ENCODE data around the gene UBAP2L.
A peak's percentile ranks its signal among the peaks of the same experiment; 100 is the strongest.
"Not testable (repeated sequence)": the region's sequence is repeated elsewhere in the genome, so short reads cannot be mapped to it uniquely, and the experiment has no call there.

UBAP2L gene

DNA sequence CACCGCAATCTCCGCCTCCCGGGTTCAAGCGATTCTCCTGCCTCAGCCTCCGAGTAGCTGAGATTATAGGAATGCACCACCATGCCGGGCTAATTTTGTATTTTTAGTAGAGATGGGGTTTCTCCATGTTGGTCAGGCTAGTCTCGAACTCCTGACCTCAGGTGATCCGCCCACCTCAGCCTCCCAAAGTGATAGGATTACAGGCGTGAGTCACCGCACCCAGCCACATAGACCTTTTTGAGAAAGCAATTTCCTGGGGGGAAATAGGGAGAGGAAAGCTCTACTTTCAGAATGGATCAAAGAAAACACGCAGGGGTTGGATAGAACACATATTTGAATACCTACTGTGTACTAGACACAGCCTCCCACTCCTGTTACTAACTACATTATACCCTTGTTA lies 15.0 kb upstream of the UBAP2L start:
- DNase-seq (ENCODE audit: low read depth in 3 of 3): not testable (repeated sequence)

DNA sequence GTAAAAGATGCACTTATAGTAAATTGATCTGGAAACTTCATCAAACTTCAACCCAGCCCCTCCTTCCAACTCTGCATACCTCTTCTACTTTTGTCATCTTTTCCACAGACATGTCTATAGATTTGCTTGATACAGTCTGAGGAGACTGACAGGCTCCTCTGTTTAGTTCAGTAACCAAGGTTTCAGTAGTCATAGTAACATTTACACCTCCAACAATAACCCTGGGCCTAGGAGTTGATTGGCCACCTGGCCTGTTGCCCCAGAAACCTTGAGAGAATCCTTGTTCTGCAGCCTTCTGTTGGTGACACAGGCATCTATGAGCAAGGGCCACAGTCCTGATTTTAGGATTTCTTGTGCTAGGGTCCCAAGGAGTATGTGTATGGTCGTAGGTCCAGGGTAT lies 14.6 kb upstream of the UBAP2L start, which contains the start of gene CFAP141:
TSS of gene CFAP141 (minus strand) at position 138 of the 400 bp plus-strand sequence. CDS start at position 112, 26 bp downstream.
- no peak for DNase-seq (ENCODE audit: low read depth in 3 of 3)

DNA sequence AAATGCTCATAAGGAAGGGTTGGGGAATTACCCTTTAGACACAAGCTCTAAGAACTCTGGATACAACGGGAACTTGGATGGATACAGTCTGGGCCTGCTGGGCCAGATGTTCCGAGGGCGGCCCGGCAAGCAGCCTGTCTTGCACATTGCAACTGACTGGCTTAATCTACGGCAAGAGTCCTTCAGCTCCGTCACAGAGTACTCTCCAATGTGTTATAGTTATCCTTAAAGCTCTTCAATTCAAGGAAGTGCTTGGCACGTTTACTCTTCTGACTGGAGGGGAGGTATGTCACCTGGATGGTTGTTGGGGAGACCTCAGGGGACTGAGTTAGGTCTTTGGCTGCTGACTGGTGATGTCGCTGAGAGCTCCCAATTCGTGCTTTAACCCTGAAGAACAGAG lies 13.5 kb upstream of the UBAP2L start:
- no peak for DNase-seq (ENCODE audit: low read depth in 3 of 3)

DNA sequence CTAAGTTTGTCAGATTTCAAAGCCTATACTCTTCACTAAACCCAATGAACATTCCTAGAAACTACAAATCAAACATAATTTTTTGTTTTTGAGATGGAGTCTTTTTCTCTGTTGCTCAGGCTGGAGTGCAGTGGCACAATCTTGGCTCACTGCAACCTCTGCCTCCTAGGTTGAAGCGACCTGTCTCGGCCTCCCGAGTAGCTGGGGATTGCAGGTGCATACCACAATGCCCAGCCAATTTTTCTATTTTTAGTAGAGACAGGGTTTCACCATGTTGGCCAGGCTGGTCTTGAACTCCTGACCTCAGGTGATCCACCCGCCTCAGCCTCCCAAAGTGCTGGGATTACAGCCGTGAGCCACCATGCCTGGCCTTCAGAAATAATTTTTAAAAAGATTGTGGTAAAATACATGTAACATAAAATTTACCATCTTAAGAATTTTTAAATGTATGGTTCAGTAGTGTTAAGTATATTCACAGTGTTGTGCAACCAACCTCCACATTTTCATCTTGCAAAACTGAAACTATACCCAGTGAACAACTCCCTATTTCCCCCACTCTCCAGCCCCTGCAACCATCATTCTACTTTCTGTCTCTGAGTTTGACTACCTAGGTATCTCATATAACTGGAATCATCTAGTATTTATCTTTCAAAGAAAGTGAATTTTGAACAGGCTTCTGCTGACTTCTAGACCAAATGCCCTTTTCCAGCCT lies 11.9 kb upstream of the UBAP2L start:
- no peak for DNase-seq (ENCODE audit: low read depth in 3 of 3)

DNA sequence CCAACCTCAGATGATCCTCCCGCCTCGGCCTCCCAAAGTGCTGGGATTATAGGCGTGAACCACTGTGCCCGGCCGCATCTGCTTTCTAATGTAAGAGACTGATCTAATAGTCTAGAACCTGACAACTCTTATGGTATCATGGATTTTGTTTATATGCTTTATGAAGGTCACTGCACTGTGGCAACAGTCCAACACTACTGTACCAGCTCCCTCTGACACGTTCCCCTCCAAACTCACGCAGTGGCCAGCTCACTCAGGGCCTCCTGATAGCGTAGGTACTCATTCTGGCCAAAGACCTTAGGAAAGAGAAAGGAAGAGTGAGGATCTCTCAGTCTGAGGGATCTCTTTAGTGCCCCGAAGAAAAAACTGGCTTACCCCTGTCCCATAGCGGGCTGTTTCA lies 8.7 kb upstream of the UBAP2L start:
- DNase-seq (ENCODE audit: low read depth in 3 of 3): no peak

DNA sequence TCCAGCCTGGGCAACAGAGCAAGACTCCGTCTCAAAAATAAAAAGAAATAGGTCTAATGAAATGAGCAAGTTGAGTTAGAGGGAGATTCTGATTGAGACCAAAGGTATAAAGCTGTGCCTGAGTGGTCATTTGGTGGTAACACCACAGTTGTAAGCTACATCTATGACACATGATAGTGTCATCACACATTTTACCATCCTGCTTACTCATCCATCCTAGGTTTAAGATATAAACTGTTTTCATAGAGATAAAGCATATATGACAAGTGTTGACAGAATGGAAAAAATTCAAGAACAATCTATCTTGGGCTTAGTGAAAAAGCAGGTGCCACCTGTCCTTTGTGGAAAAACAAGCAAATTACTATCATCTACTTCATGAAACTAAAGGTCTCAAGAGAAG lies 7.5 kb upstream of the UBAP2L start:
- no peak for DNase-seq (ENCODE audit: low read depth in 3 of 3)

DNA sequence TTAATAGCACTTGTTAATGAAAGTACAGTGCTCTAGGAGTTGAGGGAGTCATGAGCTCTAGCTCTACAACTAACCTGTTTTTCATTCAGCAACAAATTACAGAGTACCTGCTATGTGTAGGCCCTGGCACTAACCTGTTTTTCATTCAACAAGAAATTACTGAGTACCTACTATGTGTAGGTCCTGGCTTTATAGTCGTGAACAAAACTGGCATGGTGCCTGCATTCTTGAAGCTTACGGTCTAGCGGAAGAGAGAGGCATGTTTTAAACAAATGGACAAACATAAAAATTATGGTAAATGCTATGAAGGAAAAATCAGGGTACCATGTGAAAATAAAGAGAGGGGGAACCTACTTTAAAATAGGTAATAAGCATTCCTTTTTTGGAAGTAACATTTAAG lies 2.2 kb upstream of the UBAP2L start:
- no peak for DNase-seq (ENCODE audit: low read depth in 3 of 3)

DNA sequence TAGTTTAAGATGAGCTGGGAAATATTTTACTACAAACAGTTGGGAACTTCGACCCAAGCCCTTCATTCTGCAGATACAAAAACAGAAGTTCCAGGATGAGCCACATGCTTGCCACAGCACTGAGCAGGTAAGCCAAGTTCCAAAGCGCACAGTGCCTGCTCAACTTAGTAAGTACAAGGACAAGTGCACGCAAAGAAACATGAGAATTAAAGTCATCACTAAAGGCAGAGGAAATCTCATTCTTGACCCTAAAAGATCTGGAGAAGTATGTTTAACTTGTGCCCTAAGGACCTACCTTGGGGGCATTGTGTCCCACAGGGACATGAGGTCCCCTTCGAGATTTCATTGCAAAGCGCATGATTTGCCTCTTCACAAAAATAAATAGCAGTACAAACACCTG lies 1.2 kb upstream of the UBAP2L start:
- DNase-seq (ENCODE audit: low read depth in 3 of 3): no peak

DNA sequence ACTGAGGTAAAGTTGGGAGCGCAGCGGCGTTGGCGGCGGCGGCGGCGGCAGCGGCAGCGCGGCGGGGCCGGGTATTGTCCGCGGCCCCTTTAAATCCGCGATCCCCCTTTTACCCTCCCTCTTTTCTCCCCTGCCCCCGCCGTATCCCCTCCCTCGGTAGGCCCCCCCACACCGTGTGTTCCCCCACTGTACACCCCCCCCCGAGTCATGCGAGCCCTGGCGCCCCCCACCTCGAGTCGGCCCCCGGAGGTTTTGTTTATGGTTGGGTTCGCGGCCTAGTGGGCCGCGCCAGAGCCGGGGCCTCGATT lies 169 bp downstream of the UBAP2L start:
- DNase-seq (ENCODE audit: low read depth in 3 of 3): no peak

DNA sequence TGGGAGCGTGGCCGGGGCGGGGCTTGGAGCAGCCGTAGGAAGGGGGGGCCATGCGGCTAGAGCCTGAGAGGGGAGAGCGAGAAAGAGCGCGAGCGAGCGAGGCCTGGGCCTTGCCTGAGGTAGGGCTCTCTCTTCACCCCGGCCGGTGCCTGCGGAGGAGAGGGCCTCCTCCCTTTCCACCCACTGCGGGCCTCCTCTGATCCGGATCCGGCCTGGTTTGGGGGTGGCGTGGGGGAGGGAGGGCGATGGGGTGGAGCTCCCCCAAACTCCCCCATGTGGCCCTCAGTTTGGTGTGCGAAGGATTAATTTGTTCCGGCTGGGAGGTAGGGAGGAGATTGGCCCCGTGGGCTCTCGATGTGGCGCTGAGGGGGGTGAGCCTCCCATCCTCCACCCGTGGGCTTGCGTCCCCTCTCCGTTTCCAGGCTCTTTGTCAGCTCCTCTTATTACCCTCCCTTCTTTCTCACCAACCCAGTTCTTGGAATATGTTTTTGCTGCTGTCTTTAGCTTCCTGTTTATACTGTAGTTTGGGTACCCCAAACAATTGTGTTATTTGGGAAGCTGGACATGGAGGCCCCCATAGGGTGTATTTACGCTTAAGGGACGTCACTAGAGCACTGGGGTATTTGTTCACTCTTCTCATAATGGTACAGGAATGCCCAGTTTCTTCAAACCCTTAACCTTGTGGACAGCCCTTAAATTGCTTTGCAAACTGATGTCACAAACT lies 685 bp downstream of the UBAP2L start:
- peak; percentile 54 to 67 (median 62) for DNase-seq (ENCODE audit: low read depth in 3 of 3)

DNA sequence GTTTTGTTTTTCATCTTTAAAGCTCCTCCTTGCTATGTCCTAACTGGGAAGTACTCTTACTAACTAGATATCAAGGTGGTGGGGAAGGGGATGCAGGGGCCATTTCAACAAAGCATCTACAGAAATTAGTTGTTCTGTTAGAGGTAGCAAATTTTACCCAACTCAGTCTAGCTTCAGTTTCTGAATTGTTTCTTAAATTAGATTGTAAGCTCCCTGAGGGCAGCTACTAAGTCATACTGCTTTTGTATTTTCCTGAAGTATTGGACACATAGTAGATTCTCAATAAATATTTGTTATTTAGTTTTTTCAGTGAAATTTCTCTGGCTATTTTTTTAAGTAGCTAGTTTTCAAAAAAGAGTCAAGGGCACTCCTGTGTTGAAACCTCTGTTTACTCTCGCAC lies 1.8 kb downstream of the UBAP2L start:
- DNase-seq (ENCODE audit: low read depth in 3 of 3): no peak

DNA sequence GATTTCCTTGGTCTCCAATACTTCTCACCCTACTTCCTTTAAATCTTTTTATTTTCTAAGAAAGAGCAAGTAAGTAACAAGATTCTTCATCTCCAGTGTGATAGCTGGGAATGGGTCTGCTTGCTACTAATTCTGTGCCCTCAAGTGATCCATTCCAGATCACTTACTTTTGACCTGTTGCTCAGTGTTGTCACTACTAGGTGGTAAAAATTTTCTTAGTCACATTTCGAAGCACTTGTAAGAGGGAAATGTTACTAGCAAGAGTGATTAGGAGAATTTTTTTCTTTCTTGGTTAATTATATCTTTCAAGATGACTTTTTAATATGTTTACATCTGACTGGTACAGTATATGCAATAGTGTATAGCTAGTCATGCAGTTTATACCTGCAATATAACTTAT lies 2.2 kb downstream of the UBAP2L start:
- DNase-seq (ENCODE audit: low read depth in 3 of 3): no peak

DNA sequence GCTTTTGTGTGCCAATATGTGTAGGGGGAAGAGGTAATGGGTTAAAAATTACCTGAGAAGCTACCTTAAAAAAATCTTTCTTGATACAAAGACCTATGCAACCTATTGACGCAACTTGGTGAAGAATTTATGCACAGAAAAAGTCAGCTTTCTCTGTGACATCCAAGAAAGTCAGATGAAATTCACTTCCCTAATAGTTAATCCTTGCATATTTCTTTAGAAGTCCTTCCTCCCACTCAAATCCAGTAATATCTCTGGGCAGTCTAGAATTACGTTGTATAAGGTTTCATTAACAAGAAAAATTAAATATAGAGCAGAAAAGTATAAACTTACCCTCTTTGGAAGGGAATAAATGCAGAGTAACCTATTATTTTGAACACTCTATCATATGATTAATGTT lies 2.9 kb downstream of the UBAP2L start:
- no peak for DNase-seq (ENCODE audit: low read depth in 3 of 3)

DNA sequence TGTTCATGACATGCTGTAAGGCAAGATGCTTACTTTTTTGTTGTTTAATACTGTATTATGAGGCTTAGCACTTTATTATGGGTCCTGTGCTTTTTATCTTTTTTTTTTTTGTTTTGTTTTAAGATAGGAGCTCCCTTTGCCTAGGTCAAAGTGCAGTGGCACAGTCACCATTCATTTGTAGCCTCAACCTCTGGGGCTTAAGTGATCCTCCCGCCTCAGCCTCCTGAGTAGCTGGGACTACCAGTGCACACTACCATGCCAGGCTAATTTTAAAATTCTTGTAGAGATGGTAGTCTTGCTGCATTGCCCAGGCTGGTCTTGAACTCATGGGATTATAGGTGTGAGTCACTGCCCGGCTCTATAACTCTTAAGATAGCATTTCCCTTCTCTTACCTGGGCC lies 4.6 kb downstream of the UBAP2L start:
- no peak for DNase-seq (ENCODE audit: low read depth in 3 of 3)

DNA sequence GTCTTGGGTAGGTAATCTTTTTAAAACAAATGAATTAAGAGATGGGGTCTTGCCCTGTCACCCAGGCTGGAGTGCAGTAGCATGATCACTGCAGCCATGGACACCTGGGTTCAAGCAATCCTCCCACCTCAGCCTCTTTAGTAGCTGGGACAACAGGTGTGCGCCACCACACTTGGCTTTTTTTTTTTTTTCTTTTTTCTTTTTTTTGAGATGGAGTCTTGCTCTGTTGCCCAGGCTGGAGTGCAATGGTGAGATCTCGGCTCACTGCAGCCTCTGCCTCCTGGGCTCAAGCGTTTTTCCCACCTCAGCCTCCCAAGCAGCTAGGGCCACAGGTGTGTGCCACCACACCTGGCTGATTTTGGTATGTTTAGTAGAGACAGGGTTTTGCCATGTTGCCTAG lies 10.4 kb downstream of the UBAP2L start:
- DNase-seq (ENCODE audit: low read depth in 3 of 3): not testable (repeated sequence)

DNA sequence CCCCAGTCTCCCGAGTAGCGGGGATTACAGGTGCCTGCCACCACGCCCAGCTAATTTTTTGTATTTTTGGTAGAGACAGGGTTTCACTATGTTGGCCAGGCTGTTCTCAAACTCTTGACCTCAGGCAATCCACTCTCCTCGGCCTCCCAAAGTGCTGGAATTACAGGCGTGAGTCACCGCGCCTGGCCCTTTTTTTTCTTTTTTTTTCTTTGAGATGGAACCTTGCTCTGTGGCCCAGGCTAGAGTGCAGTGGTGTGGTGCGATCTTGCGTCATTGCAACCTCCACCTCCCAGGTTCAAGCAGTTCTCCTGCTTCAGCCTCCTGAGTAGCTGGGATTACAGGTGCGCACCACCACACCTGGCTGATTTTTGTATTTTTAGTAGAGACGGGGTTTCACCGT lies 12.4 kb downstream of the UBAP2L start:
- not testable (repeated sequence) for DNase-seq (ENCODE audit: low read depth in 3 of 3)

DNA sequence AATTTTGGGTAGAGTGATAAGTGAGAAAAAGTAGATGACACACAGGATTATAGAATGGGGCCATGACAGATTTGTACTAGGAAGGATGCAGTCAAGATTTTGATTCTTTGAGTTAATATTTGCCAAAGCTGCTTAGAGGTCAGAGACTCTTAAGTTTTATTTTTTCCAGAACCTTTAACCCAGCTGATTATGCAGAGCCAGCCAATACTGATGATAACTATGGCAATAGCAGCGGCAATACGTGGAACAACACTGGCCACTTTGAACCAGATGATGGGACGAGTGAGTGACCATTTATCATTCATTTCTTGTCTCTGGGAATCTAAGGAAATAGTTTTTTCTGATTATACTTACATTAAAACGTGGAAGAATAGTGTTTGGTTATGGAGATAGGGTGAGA lies 16.1 kb downstream of the UBAP2L start:
- no peak for DNase-seq (ENCODE audit: low read depth in 3 of 3)

DNA sequence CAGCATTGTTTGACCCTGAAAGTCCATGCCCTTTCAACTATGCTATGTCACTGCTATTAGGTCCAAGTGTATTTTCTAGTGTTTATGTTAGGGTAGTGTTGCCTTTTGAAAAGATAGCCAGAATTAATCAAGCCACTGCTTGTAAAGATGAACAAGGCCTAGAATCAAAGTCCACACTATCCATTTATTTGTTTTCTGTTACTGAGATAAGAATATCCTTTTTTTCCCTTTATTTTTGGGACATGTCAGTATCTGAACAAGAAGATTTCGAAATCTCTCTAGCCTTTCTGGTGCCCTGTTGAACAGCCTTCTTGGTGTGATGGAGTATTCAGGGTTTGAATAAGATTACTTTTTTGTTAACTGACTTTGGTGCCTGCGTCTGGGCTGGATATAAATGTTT lies 16.7 kb downstream of the UBAP2L start:
- DNase-seq (ENCODE audit: low read depth in 3 of 3): no peak

DNA sequence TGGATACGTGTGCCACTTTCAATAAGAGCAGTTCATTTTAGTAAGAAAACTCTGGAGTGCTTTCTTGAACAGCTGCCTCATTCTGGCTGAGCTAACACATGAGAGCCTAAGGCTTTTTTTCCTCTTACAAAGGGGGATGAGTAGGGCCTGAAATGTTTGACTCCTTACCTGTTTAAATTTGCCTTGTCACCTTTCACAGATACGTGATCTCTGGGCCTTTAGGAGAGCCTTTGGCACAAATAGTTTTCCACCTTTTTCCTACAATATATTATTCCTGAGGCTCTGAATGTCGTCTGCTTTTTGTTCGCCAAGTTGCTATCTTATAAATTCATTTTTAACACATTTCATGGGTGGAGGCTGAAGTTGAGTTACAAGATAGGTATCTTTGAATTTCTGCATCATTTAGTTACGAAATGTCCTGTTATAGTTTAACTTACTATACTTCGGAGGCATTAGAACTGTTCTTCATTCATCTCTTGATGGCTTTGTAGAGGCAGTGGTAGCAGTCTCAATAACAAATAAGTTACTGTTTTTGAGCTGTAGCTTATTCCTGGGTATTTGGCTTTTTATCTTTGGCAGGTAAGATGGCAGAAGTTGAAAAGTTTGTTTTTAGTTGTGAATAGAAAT lies 17.2 kb downstream of the UBAP2L start:
- DNase-seq (ENCODE audit: low read depth in 3 of 3): no peak

DNA sequence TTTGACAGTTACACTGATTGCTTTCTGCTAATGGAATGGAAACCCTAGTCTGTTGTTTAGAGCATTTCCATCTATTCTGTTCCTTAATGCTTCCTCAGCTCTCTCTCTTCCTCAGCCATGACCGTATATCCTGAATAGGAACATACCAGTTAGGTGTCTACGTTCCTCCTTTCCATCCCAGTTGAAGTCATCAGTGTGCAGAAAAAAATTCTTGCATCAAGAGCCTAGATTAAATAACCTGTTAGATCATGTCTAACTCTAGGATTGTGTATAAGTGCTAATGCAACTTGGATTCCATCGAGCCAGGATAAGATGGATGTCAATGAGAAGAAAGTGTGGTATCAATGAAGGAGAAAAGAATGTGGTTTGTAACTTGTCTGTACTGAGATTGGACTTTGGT lies 18.7 kb downstream of the UBAP2L start:
- no peak for DNase-seq (ENCODE audit: low read depth in 3 of 3)

DNA sequence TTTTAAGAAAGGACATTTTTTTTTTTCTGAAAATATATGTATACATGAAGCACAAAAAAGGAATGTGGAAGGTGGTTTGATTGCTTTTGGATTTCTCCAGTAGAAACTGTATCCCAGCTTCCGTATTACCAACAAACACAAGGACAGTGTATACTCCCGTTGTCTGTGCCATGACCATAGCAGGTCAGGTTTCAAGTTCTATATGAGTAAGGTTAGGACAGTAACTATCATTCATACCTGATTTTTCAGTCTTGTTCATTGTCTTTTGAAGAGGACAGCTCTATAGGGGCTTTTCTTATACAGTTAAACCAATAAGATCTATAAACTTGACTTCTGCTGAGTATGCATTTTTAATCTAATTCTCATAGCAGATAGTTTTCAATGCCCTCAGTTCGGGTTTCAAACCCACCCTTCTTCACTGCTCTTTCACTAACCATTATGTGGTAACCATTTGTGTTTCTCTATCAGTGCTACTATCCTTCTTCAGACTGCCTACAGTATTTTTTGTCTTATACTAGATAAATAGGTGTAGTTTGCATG lies 19.6 kb downstream of the UBAP2L start:
- no peak for DNase-seq (ENCODE audit: low read depth in 3 of 3)

DNA sequence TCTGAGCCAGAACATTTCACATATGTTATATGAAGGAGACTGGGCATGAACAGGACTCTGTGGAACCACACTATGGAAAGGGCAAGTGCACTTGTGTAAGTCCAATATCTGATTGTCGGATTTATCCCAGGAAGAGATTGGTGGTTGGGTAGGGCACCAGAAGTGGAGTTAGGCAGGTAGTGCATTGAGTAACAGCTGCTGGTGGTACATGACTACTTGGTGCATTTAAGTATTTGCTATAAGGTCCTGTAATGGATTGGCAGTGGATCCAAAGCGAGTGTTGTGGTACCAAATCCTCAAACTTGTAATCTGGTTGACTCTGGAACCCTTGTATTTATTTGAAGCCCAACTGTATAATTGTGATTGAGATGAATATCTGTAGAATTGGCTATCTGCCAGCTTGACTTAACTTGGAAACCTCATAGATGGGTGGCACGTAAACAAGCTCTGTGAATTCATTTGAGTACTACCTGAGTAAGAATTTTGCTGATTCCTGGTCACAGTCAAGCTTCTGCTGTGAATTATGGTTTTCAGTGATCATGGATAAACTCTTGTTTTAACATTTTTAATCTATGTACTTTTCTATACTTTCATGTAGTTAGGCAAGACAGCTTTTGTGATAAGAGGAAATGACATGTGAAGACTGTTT lies 21.1 kb downstream of the UBAP2L start:
- no peak for DNase-seq (ENCODE audit: low read depth in 3 of 3)
